ENCODE measurements around the gene FAM180B.
"Not testable (repeated sequence)": the region's sequence is repeated elsewhere in the genome, so short reads cannot be mapped to it uniquely, and the experiment has no call there.

Gene FAM180B

GRCh38 chr11:47560426-47560825, 26.1 kb upstream of the FAM180B start:
- ATAC-seq (no peak), DNase-seq (no peak)
- no peaks in the 10 kb centered on the region for H3K27me3 Mint-ChIP-seq
- peaks cover 27% of the 10 kb centered on the region for H3K4me1 Mint-ChIP-seq
- no peak overlapping the region for H3K27ac Mint-ChIP-seq
- no peak overlapping the region for H3K4me3 Mint-ChIP-seq
- H3K9me3 Mint-ChIP-seq = no peaks in the 10 kb centered on the region

GRCh38 chr11:47562393-47562792, 24.1 kb upstream of the FAM180B start:
- peaks cover 36% of the 10 kb centered on the region for H3K4me1 Mint-ChIP-seq
- not testable (repeated sequence) for H3K27ac Mint-ChIP-seq, H3K27me3 Mint-ChIP-seq, H3K4me3 Mint-ChIP-seq, DNase-seq, H3K9me3 Mint-ChIP-seq, ATAC-seq

GRCh38 chr11:47564366-47564765, 22.1 kb upstream of the FAM180B start:
- not testable (repeated sequence) for H3K27me3 Mint-ChIP-seq, H3K9me3 Mint-ChIP-seq, H3K27ac Mint-ChIP-seq, ATAC-seq, DNase-seq
- peaks cover 36% of the 10 kb centered on the region for H3K4me1 Mint-ChIP-seq
- H3K4me3 Mint-ChIP-seq = peak overlapping the region; percentile 37

- peaks cover 40% of the 10 kb centered on the region for H3K4me1 Mint-ChIP-seq
- ATAC-seq = peak; percentile 45
- H3K4me3 Mint-ChIP-seq = peak overlapping the region; percentile 81 to 88
- peak overlapping the region; percentile 91 to 96 for H3K27ac Mint-ChIP-seq
- H3K27me3 Mint-ChIP-seq = no peaks in the 10 kb centered on the region
- no peak for DNase-seq
- no peaks in the 10 kb centered on the region for H3K9me3 Mint-ChIP-seq
Measured at GRCh38 chr11:47564933-47565339, 21.5 kb upstream of the FAM180B start.

- H3K27me3 Mint-ChIP-seq = no peaks in the 10 kb centered on the region
- peak within 1 kb of the TSS; percentile 81 to 88 for H3K4me3 Mint-ChIP-seq
- H3K9me3 Mint-ChIP-seq = no peaks in the 10 kb centered on the region
- H3K4me1 Mint-ChIP-seq = peaks cover 40% of the 10 kb centered on the region
- peak within 1 kb of the TSS; percentile 91 to 96 for H3K27ac Mint-ChIP-seq
- peak; percentile 95 for ATAC-seq
- DNase-seq = peak; percentile 72 to 79
Measured at GRCh38 chr11:47565340-47566148, 20.9 kb upstream of the FAM180B start, which contains the start of gene PTPMT1. PTPMT1 (plus strand) TSS chr11:47565599; CDS start chr11:47565623, 24 bp downstream.

- DNase-seq = no peak
- Mint-ChIP-seq H3K9me3 (no peaks in the 10 kb centered on the region), H3K4me1 (peaks cover 40% of the 10 kb centered on the region), H3K27ac (peak overlapping the region; percentile 89 to 96), H3K27me3 (no peaks in the 10 kb centered on the region), H3K4me3 (peak overlapping the region; percentile 81 to 88)
- no peak for ATAC-seq
Measured at GRCh38 chr11:47566149-47566698, 20.3 kb upstream of the FAM180B start.

GRCh38 chr11:47569646-47570045, 16.8 kb upstream of the FAM180B start:
- Mint-ChIP-seq H3K27me3 (no peaks in the 10 kb centered on the region), H3K27ac (no peak overlapping the region), H3K4me3 (no peak overlapping the region), H3K9me3 (no peaks in the 10 kb centered on the region), H3K4me1 (peaks cover 30% of the 10 kb centered on the region)
- DNase-seq (no peak), ATAC-seq (no peak)

GRCh38 chr11:47570651-47571356, 15.7 kb upstream of the FAM180B start:
- H3K4me3 Mint-ChIP-seq = no peak overlapping the region
- H3K4me1 Mint-ChIP-seq = peaks cover 23% of the 10 kb centered on the region
- H3K9me3 Mint-ChIP-seq = no peaks in the 10 kb centered on the region
- no peaks in the 10 kb centered on the region for H3K27me3 Mint-ChIP-seq
- H3K27ac Mint-ChIP-seq = peak overlapping the region in 1 of 2 donors; percentile 43
- DNase-seq (no peak), ATAC-seq (no peak)

- Mint-ChIP-seq H3K4me1 (peaks cover 27% of the 10 kb centered on the region), H3K27me3 (no peaks in the 10 kb centered on the region), H3K27ac (peak overlapping the region in 1 of 2 donors; percentile 43), H3K9me3 (no peaks in the 10 kb centered on the region), H3K4me3 (no peak overlapping the region)
- ATAC-seq = no peak
- no peak for DNase-seq
Measured at GRCh38 chr11:47571357-47571729, 15.1 kb upstream of the FAM180B start.

GRCh38 chr11:47571895-47572294, 14.6 kb upstream of the FAM180B start:
- no peaks in the 10 kb centered on the region for H3K9me3 Mint-ChIP-seq
- H3K27ac Mint-ChIP-seq = no peak overlapping the region
- ATAC-seq (no peak), DNase-seq (no peak)
- H3K4me3 Mint-ChIP-seq = no peak overlapping the region
- H3K27me3 Mint-ChIP-seq = no peaks in the 10 kb centered on the region
- peaks cover 27% of the 10 kb centered on the region for H3K4me1 Mint-ChIP-seq

GRCh38 chr11:47572715-47573255, 13.7 kb upstream of the FAM180B start:
- Mint-ChIP-seq H3K9me3 (no peaks in the 10 kb centered on the region), H3K4me3 (no peak overlapping the region), H3K4me1 (peaks cover 33% of the 10 kb centered on the region), H3K27ac (no peak overlapping the region), H3K27me3 (no peaks in the 10 kb centered on the region)
- DNase-seq = no peak
- ATAC-seq = no peak

- H3K4me3 Mint-ChIP-seq = no peak overlapping the region
Measured at GRCh38 chr11:47573321-47573720, 13.2 kb upstream of the FAM180B start.

GRCh38 chr11:47577460-47578041, 8.9 kb upstream of the FAM180B start:
- Mint-ChIP-seq H3K4me3 (peak overlapping the region; percentile 93 to 100), H3K9me3 (no peaks in the 10 kb centered on the region), H3K27ac (peak overlapping the region; percentile 78 to 100), H3K27me3 (no peaks in the 10 kb centered on the region), H3K4me1 (peaks cover 46% of the 10 kb centered on the region)
- ATAC-seq (no peak), DNase-seq (no peak)

More at GRCh38 chr11:47573321-47573720, 13.2 kb upstream of the FAM180B start:
- ATAC-seq (no peak), DNase-seq (no peak)
- no peaks in the 10 kb centered on the region for H3K9me3 Mint-ChIP-seq
- H3K27me3 Mint-ChIP-seq = no peaks in the 10 kb centered on the region
- peaks cover 38% of the 10 kb centered on the region for H3K4me1 Mint-ChIP-seq
- H3K27ac Mint-ChIP-seq = peak overlapping the region in 1 of 2 donors; percentile 8

GRCh38 chr11:47578524-47579494, 7.7 kb upstream of the FAM180B start, which contains the start of the genes KBTBD4 and NDUFS3:
KBTBD4 (minus strand) TSS chr11:47578970; CDS start chr11:47578951, 19 bp downstream.
NDUFS3 (plus strand) TSS chr11:47579074; CDS start chr11:47579092, 18 bp downstream.
- ATAC-seq (peak; percentile 98), DNase-seq (peak; percentile 90)
- Mint-ChIP-seq H3K4me3 (peak within 1 kb of the TSS; percentile 93 to 100), H3K27ac (peak within 1 kb of the TSS; percentile 95 to 100), H3K9me3 (no peaks in the 10 kb centered on the region), H3K4me1 (peaks cover 42% of the 10 kb centered on the region), H3K27me3 (no peaks in the 10 kb centered on the region)

All from stimulated activated naive CD8-positive, alpha-beta T cell treated with anti-CD3 and anti-CD28 coated beads, Interleukin-15, amount 100 ng/mL, for 72 hours (primary cell).